IMR-90 (cell line): ENCODE data around the gene ZDHHC19. TPM values are rescaled to one million over a fixed set of nuclear protein-coding genes. Genes with fewer than 3 reads are reported as not detected.

ENCODE experiments used
- ATAC-seq: fragments of 200-7000 bp; cut with Tn5 transposase; 2 replicates; pipeline ENCODE4 v1.9.1; 2020; ENCODE audit warnings: low read depth, mild to moderate bottlenecking, moderate library complexity
- BruUV-seq: library from RNA; stranded (reverse); fragments of 400-500 nt; replicated peaks from 2 replicates; lab custom pipeline; 2021; lab: Mats Ljungman, UMichigan
- CTCF ChIA-PET: fragments of 300-600 bp; formaldehyde crosslinking; extraction: SDS; loops from one replicate; lab custom pipeline; 2021; ENCODE audit warnings: antibody characterized with exemption; lab: Yijun Ruan, JAX
- POLR2A ChIA-PET: fragments of 300-600 bp; sonication (Branson Sonifier 250); formaldehyde crosslinking; loops from one replicate; lab custom pipeline; 2022; ENCODE audit warnings: antibody characterized with exemption; ENCODE audit not compliant: unreplicated experiment; lab: Charles Lee
- DNase-seq: peaks from one replicate; pipeline ENCODE4 v3.0.0; 2013
- H2AFZ ChIP-seq: replicated peaks from 2 replicates; pipeline ENCODE3; 2013; ENCODE audit warnings: low read length, mild to moderate bottlenecking; ENCODE audit not compliant: poor library complexity
- H2AK5ac ChIP-seq: 2 replicates; pipeline ENCODE4 v1.6.1; 2013; ENCODE audit warnings: low read depth, low read length, inconsistent platforms
- H2AK9ac ChIP-seq: replicated peaks from 2 replicates; pipeline ENCODE3; 2013; ENCODE audit warnings: mild to moderate bottlenecking, low read depth, low read length, moderate library complexity; ENCODE audit not compliant: poor library complexity
- H2BK120ac ChIP-seq: 2 replicates; pipeline ENCODE4 v1.6.1; 2013; ENCODE audit warnings: low read depth, low read length, inconsistent platforms
- H2BK15ac ChIP-seq: 3 replicates; pipeline ENCODE4 v1.6.1; 2013; ENCODE audit warnings: low read depth, low read length, inconsistent platforms
- H2BK20ac ChIP-seq: 2 replicates; pipeline ENCODE4 v1.6.1; 2013; ENCODE audit warnings: low read depth, mild to moderate bottlenecking, inconsistent platforms, low read length, moderate library complexity
- H2BK5ac ChIP-seq: 2 replicates; pipeline ENCODE4 v1.6.1; 2013; ENCODE audit warnings: mild to moderate bottlenecking, low read depth, low read length, inconsistent platforms; ENCODE audit not compliant: poor library complexity, severe bottlenecking
- H3K14ac ChIP-seq: replicated peaks from 2 replicates; pipeline ENCODE4 v1.6.1; 2013; ENCODE audit warnings: low read depth, low read length, inconsistent platforms
- H3K18ac ChIP-seq: 2 replicates; pipeline ENCODE4 v1.6.1; 2013; ENCODE audit warnings: low read depth, low read length, control low read depth
- H3K23ac ChIP-seq: 2 replicates; pipeline ENCODE4 v1.6.1; 2013; ENCODE audit warnings: low read depth, low read length, inconsistent platforms
- H3K27ac ChIP-seq: 2 replicates; pipeline ENCODE4 v1.5.1; 2013; ENCODE audit warnings: mild to moderate bottlenecking, control low read depth, low read length; ENCODE audit not compliant: insufficient read depth
- H3K27me3 ChIP-seq: 2 replicates; pipeline ENCODE4 v1.6.1; 2013; ENCODE audit warnings: low read length; ENCODE audit not compliant: control insufficient read depth, insufficient read depth
- H3K36me3 ChIP-seq: 2 replicates; pipeline ENCODE4 v1.6.1; 2013; ENCODE audit warnings: low read length, mixed read lengths; ENCODE audit not compliant: control insufficient read depth, insufficient read depth
- H3K4ac ChIP-seq: 2 replicates; pipeline ENCODE4 v1.6.1; 2013; ENCODE audit warnings: low read depth, low read length, inconsistent platforms
- H3K4me1 ChIP-seq: 2 replicates; pipeline ENCODE4 v1.6.1; 2013; ENCODE audit warnings: low read length, mixed read lengths; ENCODE audit not compliant: control insufficient read depth, insufficient read depth
- H3K4me2 ChIP-seq: 2 replicates; pipeline ENCODE4 v1.6.1; 2013; ENCODE audit warnings: low read depth, mild to moderate bottlenecking, control low read depth, low read length, moderate library complexity
- H3K4me3 ChIP-seq: 2 replicates; pipeline ENCODE4 v1.5.1; 2013; ENCODE audit warnings: low read depth, mild to moderate bottlenecking, control low read depth, low read length, moderate library complexity; ENCODE audit not compliant: insufficient read depth
- H3K56ac ChIP-seq: 2 replicates; pipeline ENCODE4 v1.6.1; 2013; ENCODE audit warnings: low read length, inconsistent platforms; ENCODE audit not compliant: insufficient read depth; ENCODE audit errors: extremely low read depth
- H3K79me1 ChIP-seq, 2 experiments: 2 replicates each; pipeline ENCODE4 v1.6.1; 2013; ENCODE audit warnings: low read length in 2 of 2, inconsistent platforms in 1 of 2, low read depth in 1 of 2
- H3K9ac ChIP-seq: 2 replicates; pipeline ENCODE4 v1.6.1; 2013; ENCODE audit warnings: low read depth, low read length, control low read depth
- H3K9me1 ChIP-seq: 2 replicates; pipeline ENCODE4 v1.6.1; 2013; ENCODE audit warnings: low read length, inconsistent platforms; ENCODE audit not compliant: insufficient read depth
- H3K9me3 ChIP-seq: 2 replicates; pipeline ENCODE4 v1.6.1; 2013; ENCODE audit warnings: low read length; ENCODE audit not compliant: control insufficient read depth, insufficient read depth
- H4K20me1 ChIP-seq: 2 replicates; pipeline ENCODE4 v1.6.1; 2013; ENCODE audit warnings: low read length, inconsistent platforms; ENCODE audit not compliant: insufficient read depth
- H4K5ac ChIP-seq: 2 replicates; pipeline ENCODE4 v1.6.1; 2013; ENCODE audit warnings: mild to moderate bottlenecking, low read depth, low read length, control low read depth
- H4K8ac ChIP-seq, 2 experiments: 2 replicates each; pipeline ENCODE4 v1.6.1; 2013; ENCODE audit warnings: low read depth in 2 of 2, low read length in 2 of 2, control low read depth in 1 of 2, inconsistent platforms in 1 of 2
- H4K91ac ChIP-seq: 2 replicates; pipeline ENCODE4 v1.6.1; 2013; ENCODE audit warnings: low read depth, low read length, inconsistent platforms; ENCODE audit not compliant: insufficient read depth
- BHLHE40 ChIP-seq: fragments of 150-350 bp; IDR thresholded peaks from 2 replicates; pipeline ENCODE4 v1.6.1; 2016; ENCODE audit warnings: mild to moderate bottlenecking, low read depth, low read length
- CEBPB ChIP-seq: IDR thresholded peaks from 2 replicates; pipeline ENCODE4 v1.6.1; 2012; ENCODE audit warnings: low read depth, low read length, improper control_type of control experiment
- CTCF ChIP-seq: conservative IDR thresholded peaks from 2 replicates; pipeline ENCODE4 v1.5.1; 2012; ENCODE audit warnings: mild to moderate bottlenecking, low read depth, low read length, improper control_type of control experiment
- FOS ChIP-seq: fragments of 150-350 bp; IDR thresholded peaks from 2 replicates; pipeline ENCODE4 v1.6.1; 2016; ENCODE audit warnings: low read depth, low read length
- MAFK ChIP-seq: IDR thresholded peaks from 2 replicates; pipeline ENCODE4 v1.6.1; 2012; ENCODE audit warnings: low read depth, low read length, improper control_type of control experiment
- NFE2L2 ChIP-seq: fragments of 150-350 bp; IDR thresholded peaks from 2 replicates; pipeline ENCODE4 v1.6.1; 2016; ENCODE audit warnings: low read depth, mild to moderate bottlenecking, low read length
- RAD21 ChIP-seq: IDR thresholded peaks from 2 replicates; pipeline ENCODE4 v1.6.1; 2012; ENCODE audit warnings: low read length, improper control_type of control experiment
- RCOR1 ChIP-seq: IDR thresholded peaks from 2 replicates; pipeline ENCODE4 v1.6.1; 2012; ENCODE audit warnings: mild to moderate bottlenecking, low read length, improper control_type of control experiment; ENCODE audit not compliant: insufficient replicate concordance
- RFX5 ChIP-seq: IDR thresholded peaks from 2 replicates; pipeline ENCODE4 v1.8.0; 2012; ENCODE audit warnings: low read depth, mild to moderate bottlenecking, low read length, moderate library complexity
- SMC3 ChIP-seq: fragments of 150-350 bp; IDR thresholded peaks from 2 replicates; pipeline ENCODE4 v1.6.1; 2016; ENCODE audit warnings: low read depth, mild to moderate bottlenecking, antibody characterized with exemption, low read length, moderate library complexity
- WGBS, 2 experiments: methylation state at CpG; one replicate each; pipeline versions ENCODE4 v1.1.5 to v1.1.7; 2013; ENCODE audit warnings: missing lambda C conversion rate in 2 of 2; ENCODE audit not compliant: insufficient read length in 1 of 2; ENCODE audit errors: extremely low coverage in 2 of 2; 5-methylcytosine and 5-hydroxymethylcytosine counted together
- dilution Hi-C: fragments of 300-500 bp; cut with HindIII; formaldehyde crosslinking; loops from one replicate; pipeline ENCODE4 v1.14.3; 2018; ENCODE audit warnings: low sequenced_read_pairs; ENCODE audit not compliant: unreplicated experiment
- in situ Hi-C: fragments of 300-500 bp; cut with MboI; formaldehyde crosslinking; loops from 3 replicates; pipeline ENCODE4 v1.14.3; 2019; ENCODE audit warnings: low sequenced_read_pairs, inconsistent platforms, mixed read lengths
- intact Hi-C: fragments of 100-400 bp; cut with micrococcal nuclease; formaldehyde crosslinking; loops from 2 replicates; pipeline ENCODE4 v1.10.0; 2022
- polyA plus RNA-seq, 3 experiments: library from polyadenylated mRNA; depleted of rRNA; stranded (reverse); fragments of >200 nt; gene quantifications; 2 replicates each; pipeline ENCODE4 v1.2.3, GENCODE V29; 2012; ENCODE audit warnings: low replicate concordance in 1 of 3
- total RNA-seq: library from RNA; depleted of rRNA; stranded (reverse); fragments of >200 nt; gene quantifications from 2 replicates; pipeline ENCODE4 v1.2.3, GENCODE V29; 2012
- TF ChIP-seq, protein P1 (sequence below): fragments of 150-350 bp; IDR thresholded peaks from 2 replicates; pipeline ENCODE4 v1.6.1; 2017; ENCODE audit warnings: mild to moderate bottlenecking, antibody characterized with exemption, low read length, low read depth

The ZDHHC19 gene
- total and polyA plus RNA-seq, 2 of the 4 experiments (the other 2 are of a cell fraction), result 0.09 TPM; not detected in 1

- in situ Hi-C loops (no loop called here), intact Hi-C loops (no loop called here), dilution Hi-C loops (loop anchor here (25.0 kb wide), 1 partner anchor 125 kb away; no protein-coding TSS in a partner anchor)
- no peak overlapping the region for H3K4ac ChIP-seq
- POLR2A ChIA-PET, result no interaction called here
- H2BK15ac ChIP-seq, result no peak overlapping the region
- no peak overlapping the region for H2BK120ac ChIP-seq
- H3K4me3 ChIP-seq, result no peak overlapping the region
- CTCF ChIA-PET, result interaction anchor here (1.4 to 2.2 kb wide), 2 partner anchors 10 to 114 kb away, joined by 3 to 17 read pairs; no protein-coding TSS in a partner anchor
- H2AK9ac ChIP-seq, result no peak overlapping the region
- no peak overlapping the region for H4K8ac ChIP-seq
- peak; percentile 21; the same call in 1 of the 2 replicates for ATAC-seq
- H3K36me3 ChIP-seq, result no peaks in the 10 kb centered on the region
- no peak overlapping the region for H3K14ac ChIP-seq
- no peak overlapping the region for H3K18ac ChIP-seq
- no peaks in the 10 kb centered on the region; the same call in 1 of the 2 replicates for H3K4me1 ChIP-seq
- H4K91ac ChIP-seq, result no peak overlapping the region
- no peak overlapping the region for H3K56ac ChIP-seq
- H3K9me3 ChIP-seq, result no peaks in the 10 kb centered on the region
- 0 out of 2 replicates have a peak, but pooled peaks cover 2% of the 10 kb centered on the region for H3K27me3 ChIP-seq
- no peaks in the 10 kb centered on the region for H4K20me1 ChIP-seq
- no peaks in the 10 kb centered on the region for H3K79me1 ChIP-seq
- no peak overlapping the region for H3K27ac ChIP-seq
- 34% methylated on average over 8 of the region's 31 CpGs; no CpG with 5 or more reads in 1 of the 2 experiments for WGBS, 2 experiments
- no TSS peak for BruUV-seq
- TF ChIP-seq, protein P1, sequence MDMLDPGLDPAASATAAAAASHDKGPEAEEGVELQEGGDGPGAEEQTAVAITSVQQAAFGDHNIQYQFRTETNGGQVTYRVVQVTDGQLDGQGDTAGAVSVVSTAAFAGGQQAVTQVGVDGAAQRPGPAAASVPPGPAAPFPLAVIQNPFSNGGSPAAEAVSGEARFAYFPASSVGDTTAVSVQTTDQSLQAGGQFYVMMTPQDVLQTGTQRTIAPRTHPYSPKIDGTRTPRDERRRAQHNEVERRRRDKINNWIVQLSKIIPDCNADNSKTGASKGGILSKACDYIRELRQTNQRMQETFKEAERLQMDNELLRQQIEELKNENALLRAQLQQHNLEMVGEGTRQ, result no peak
- TF ChIP-seq RCOR1 (no peak), NFE2L2 (no peak), CEBPB (no peak), CTCF (no peak), BHLHE40 (no peak), MAFK (no peak), RFX5 (no peak), RAD21 (no peak), SMC3 (no peak), FOS (no peak)
- no peak overlapping the region for H3K9ac ChIP-seq
- H2AFZ ChIP-seq, result peak overlapping the region; percentile 70
- H4K5ac ChIP-seq, result no peak overlapping the region
- H3K9me1 ChIP-seq, result no peaks in the 10 kb centered on the region
- peak; percentile 22 for DNase-seq
- no peak overlapping the region for H3K23ac ChIP-seq
- H2BK5ac ChIP-seq, result no peak overlapping the region
- no peak overlapping the region for H3K4me2 ChIP-seq
- H2AK5ac ChIP-seq, result no peak overlapping the region
- no peak overlapping the region for H2BK20ac ChIP-seq
Observed at GRCh38 chr3:196186651-196187573, 24.3 kb downstream of the ZDHHC19 start.
